Esophagus muscularis mucosa (tissue), 4 donors: ENCODE results near the gene SPON1. TPM values are rescaled to one million over a fixed set of nuclear protein-coding genes. Genes with fewer than 3 reads are reported as not detected.
"Not testable (repeated sequence)": the region's sequence is repeated elsewhere in the genome, so short reads cannot be mapped to it uniquely, and the experiment has no call there.

Source experiments
- DNase-seq: peaks from one replicate; pipeline ENCODE4 v3.0.0-alpha.2; 2017; ENCODE audit errors: extremely low spot score
- H3K27ac ChIP-seq, 4 donors: fragments of 200-600 bp; sonication (generic); replicated peaks in 1 of 4; 1 replicate in 3 of 4; 2 replicates in 1 of 4; pipeline ENCODE4 v1.5.1; 2016 to 2019; ENCODE audit warnings: mild to moderate bottlenecking in 1 of 4
- H3K27me3 ChIP-seq, 4 donors: fragments of 200-600 bp; sonication (generic); one replicate each; pipeline versions ENCODE4 v1.5.1 to v1.6.0; 2016 to 2019
- H3K36me3 ChIP-seq, 4 donors: fragments of 200-600 bp; sonication (generic); one replicate each; pipeline ENCODE4 v1.5.1; 2016 to 2019
- H3K4me1 ChIP-seq, 4 donors: fragments of 200-600 bp; sonication (generic); one replicate each; pipeline ENCODE4 v1.5.1; 2016 to 2019
- H3K4me3 ChIP-seq, 4 donors: fragments of 200-600 bp; sonication (generic); 1 replicate in 2 of 4; 2 replicates in 2 of 4; pipeline ENCODE4 v1.5.1; 2016 to 2019; ENCODE audit warnings: mild to moderate bottlenecking in 4 of 4, moderate library complexity in 1 of 4
- H3K9me3 ChIP-seq, 4 donors: fragments of 200-600 bp; sonication (generic); 1 replicate in 3 of 4; 2 replicates in 1 of 4; pipeline ENCODE4 v1.5.1; 2016 to 2019
- EP300 ChIP-seq: sonication (generic); formaldehyde crosslinking; IDR thresholded peaks from one replicate; pipeline ENCODE4 v1.6.1; 2017; ENCODE audit warnings: antibody characterized with exemption
- POLR2A ChIP-seq: fragments of 450-650 bp; IDR thresholded peaks from one replicate; pipeline ENCODE4 v1.6.1; 2017; ENCODE audit warnings: antibody characterized with exemption, moderate library complexity, mild to moderate bottlenecking, low read depth
- POLR2AphosphoS5 ChIP-seq, 2 donors: sonication (generic); formaldehyde crosslinking; IDR thresholded peaks; one replicate each; pipeline ENCODE4 v1.6.1; 2017; ENCODE audit warnings: antibody characterized with exemption in 2 of 2
- WGBS: methylation state at CpG from one replicate; pipeline ENCODE4 v1.1.5; 2018; 5-methylcytosine and 5-hydroxymethylcytosine counted together
- intact Hi-C: fragments of 100-400 bp; cut with DNase I; formaldehyde crosslinking; loops from one replicate; pipeline ENCODE4 v1.15.1; 2023
- total RNA-seq, 4 donors: library from RNA; depleted of rRNA; stranded (reverse); fragments of >200 nt; gene quantifications; one replicate each; pipeline versions ENCODE4 v1.1.0 to v1.2.1, GENCODE V29; 2016
- TF ChIP-seq, protein P1 (sequence below), 3 experiments: fragments of 200-600 bp in 2 of 3; fragments of 450-650 bp in 1 of 3; sonication (generic) in 2 of 3; IDR thresholded peaks; one replicate each; pipeline ENCODE4 v1.5.1; 2017 to 2019; ENCODE audit warnings: antibody characterized with exemption in 3 of 3, mild to moderate bottlenecking in 2 of 3, moderate library complexity in 1 of 3

The SPON1 gene
- total RNA-seq, 4 donors from 2014 or later: 12.5 to 25.2 (median 19.2) TPM

DNA sequence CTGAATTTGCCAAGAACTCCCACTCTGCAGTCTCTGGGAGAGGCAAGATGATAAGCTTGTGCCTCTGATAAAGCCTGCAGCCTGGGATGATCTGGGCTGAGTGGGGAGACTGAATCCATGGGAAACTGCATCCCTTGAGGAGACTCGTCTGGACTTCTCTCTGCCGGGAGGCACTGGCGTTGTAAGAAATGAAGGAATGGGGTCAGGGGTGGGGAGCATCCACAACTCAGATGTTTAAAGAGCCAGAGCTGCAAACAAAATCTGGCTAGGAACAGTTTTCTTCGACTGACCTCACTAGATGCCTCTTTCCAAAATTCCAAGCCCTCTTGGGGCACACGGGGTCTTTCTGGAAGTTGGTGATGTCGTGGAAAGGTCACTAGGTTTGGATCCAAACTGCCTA lies 64.4 kb downstream of the SPON1 start:
- Histone ChIP-seq H3K27me3 (no peaks in the 10 kb centered on the region), H3K27ac (peak overlapping the region in 1 of 4 donors; percentile 28), H3K36me3 (no peaks in the 10 kb centered on the region), H3K9me3 (no peaks in the 10 kb centered on the region), H3K4me1 (peaks cover 16 to 58% (median 48%) of the 10 kb centered on the region in 4 donors), H3K4me3 (no peak overlapping the region)
- 28% methylated on average over 6 of the region's 6 CpGs for WGBS
- peak; percentile 91 for DNase-seq
- intact Hi-C loops: loop anchor here (5.0 kb wide), 1 partner anchor 45 kb away; no protein-coding TSS in a partner anchor
- TF ChIP-seq POLR2AphosphoS5 (IDR thresholded peaks at IDR 0.05): no peak
- TF ChIP-seq EP300: no peak
- TF ChIP-seq POLR2A: no peak
- TF ChIP-seq, protein P1, sequence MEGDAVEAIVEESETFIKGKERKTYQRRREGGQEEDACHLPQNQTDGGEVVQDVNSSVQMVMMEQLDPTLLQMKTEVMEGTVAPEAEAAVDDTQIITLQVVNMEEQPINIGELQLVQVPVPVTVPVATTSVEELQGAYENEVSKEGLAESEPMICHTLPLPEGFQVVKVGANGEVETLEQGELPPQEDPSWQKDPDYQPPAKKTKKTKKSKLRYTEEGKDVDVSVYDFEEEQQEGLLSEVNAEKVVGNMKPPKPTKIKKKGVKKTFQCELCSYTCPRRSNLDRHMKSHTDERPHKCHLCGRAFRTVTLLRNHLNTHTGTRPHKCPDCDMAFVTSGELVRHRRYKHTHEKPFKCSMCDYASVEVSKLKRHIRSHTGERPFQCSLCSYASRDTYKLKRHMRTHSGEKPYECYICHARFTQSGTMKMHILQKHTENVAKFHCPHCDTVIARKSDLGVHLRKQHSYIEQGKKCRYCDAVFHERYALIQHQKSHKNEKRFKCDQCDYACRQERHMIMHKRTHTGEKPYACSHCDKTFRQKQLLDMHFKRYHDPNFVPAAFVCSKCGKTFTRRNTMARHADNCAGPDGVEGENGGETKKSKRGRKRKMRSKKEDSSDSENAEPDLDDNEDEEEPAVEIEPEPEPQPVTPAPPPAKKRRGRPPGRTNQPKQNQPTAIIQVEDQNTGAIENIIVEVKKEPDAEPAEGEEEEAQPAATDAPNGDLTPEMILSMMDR (IDR thresholded peaks at IDR 0.05): no peak

DNA sequence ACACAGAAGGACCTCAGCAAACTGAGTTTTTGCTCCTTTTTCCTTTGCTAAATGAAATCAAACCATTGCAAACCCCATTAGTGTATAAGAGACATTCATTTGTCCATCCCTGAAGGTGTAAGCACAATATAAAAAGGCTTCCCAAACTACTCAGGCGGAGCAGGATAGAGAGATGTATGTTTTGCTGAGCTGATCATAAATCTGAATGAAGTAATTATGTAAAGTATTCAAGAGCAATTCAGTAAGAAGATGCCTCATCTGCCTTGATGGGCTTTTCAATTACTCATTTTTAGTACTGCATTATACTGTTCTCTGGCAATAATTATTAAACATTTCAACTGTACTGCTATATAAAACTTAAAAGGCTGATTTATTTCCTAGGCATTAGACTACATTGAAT lies 65.0 kb downstream of the SPON1 start:
- TF ChIP-seq EP300: no peak
- TF ChIP-seq POLR2A: no peak
- TF ChIP-seq, protein P1 (IDR thresholded peaks at IDR 0.05): no peak
- TF ChIP-seq POLR2AphosphoS5 (IDR thresholded peaks at IDR 0.05): no peak
- no peaks in the 10 kb centered on the region for H3K9me3 ChIP-seq
- no peak overlapping the region for H3K27ac ChIP-seq
- 75% methylated on average over 1 of the region's 1 CpG for WGBS
- no peak overlapping the region for H3K4me3 ChIP-seq
- H3K36me3 ChIP-seq: no peaks in the 10 kb centered on the region
- intact Hi-C loops: loop anchor here (5.0 kb wide), 1 partner anchor 45 kb away; no protein-coding TSS in a partner anchor
- H3K4me1 ChIP-seq: peaks cover 16 to 58% (median 48%) of the 10 kb centered on the region in 4 donors
- no peaks in the 10 kb centered on the region for H3K27me3 ChIP-seq
- no peak for DNase-seq

DNA sequence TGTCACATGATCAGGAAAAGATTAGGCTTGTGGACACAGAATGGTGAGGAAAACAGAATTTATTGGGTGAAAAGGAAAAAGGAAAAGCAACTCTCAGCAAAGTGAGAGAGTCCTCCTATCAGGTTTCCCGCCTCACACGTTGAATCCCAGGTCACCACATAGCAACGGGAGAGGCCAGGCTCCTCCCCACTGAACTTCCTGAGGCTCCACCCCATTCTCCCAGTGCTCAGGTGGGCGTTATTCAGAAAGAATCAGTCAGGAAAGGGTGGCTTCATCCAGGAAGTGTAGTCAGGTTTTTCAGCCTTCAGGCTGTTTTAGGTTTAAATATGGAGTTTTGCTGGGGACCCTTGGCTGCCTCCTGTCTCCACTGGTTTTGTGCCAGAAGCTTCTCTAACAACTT lies 66.9 kb downstream of the SPON1 start:
- H3K4me1 ChIP-seq: peaks cover 16 to 58% (median 48%) of the 10 kb centered on the region in 4 donors
- peak overlapping the region; percentile 72 to 74 (median 74) for H3K27ac ChIP-seq
- DNase-seq: peak; percentile 47
- no peak overlapping the region for H3K4me3 ChIP-seq
- TF ChIP-seq POLR2AphosphoS5 (IDR thresholded peaks at IDR 0.05) (no peak), POLR2A (no peak), EP300 (no peak)
- TF ChIP-seq, protein P1 (IDR thresholded peaks at IDR 0.05): no peak
- 50% methylated on average over 4 of the region's 4 CpGs for WGBS
- no peaks in the 10 kb centered on the region for H3K9me3 ChIP-seq
- H3K27me3 ChIP-seq: no peaks in the 10 kb centered on the region
- intact Hi-C loops: loop anchor here (5.0 kb wide), 1 partner anchor 47 kb away; no protein-coding TSS in a partner anchor
- H3K36me3 ChIP-seq: no peaks in the 10 kb centered on the region

DNA sequence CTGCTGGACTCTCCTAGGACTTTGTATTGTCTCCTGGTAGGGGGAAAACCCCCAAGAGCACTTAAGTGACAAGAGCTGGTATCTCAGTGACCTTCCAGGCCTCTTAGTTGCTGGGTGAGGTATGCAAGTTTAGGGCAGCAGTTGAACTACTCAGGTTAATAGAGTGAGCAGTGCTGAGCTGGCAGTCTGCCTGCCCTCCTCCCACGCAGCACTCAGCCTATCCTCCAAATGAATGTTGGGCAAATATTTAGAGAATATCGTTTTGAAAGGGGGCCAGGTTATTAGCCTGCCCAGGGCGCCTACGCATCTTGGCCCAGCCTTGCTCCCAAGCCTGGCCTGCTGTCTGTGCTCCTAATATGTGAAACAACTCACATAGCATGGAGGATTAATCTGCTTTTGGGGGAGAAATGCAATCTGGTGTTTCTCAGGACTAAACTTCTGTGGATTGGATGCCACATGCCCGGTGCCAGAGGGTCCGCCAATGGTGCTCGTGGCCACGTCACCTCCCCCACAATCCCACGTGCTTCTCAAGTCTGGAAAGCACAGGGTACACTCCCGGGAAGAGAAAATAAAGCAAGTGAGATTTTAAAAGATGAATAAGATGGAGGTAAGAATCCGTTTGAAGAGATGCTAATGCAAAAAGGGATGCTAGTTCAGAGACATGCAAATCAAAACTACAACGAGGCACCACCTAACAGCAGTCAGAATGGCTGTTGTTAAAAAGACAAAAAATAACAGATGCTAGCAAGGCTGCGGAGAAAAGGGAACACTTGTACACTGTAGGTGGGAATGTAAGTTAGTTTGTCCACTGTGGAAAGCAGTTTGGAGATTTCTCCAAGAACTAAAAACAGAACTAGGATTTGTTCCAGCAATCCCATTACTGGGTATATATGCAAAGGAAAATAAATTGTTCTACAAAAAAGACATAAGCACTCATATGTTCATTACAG lies 67.7 kb downstream of the SPON1 start:
- no peaks in the 10 kb centered on the region for H3K27me3 ChIP-seq
- H3K4me1 ChIP-seq: peaks cover 16 to 58% (median 48%) of the 10 kb centered on the region in 4 donors
- no peaks in the 10 kb centered on the region for H3K9me3 ChIP-seq
- peak overlapping the region; percentile 72 to 74 (median 74) for H3K27ac ChIP-seq
- H3K36me3 ChIP-seq: no peaks in the 10 kb centered on the region
- intact Hi-C loops: loop anchor here (5.0 kb wide), 2 partner anchors 48 to 63 kb away; no protein-coding TSS in a partner anchor
- DNase-seq: peak; percentile 17
- TF ChIP-seq EP300: no peak
- TF ChIP-seq POLR2A: no peak
- peak; percentile 43 to 50 for TF ChIP-seq POLR2AphosphoS5 (IDR thresholded peaks at IDR 0.05)
- TF ChIP-seq, protein P1 (IDR thresholded peaks at IDR 0.05): no peak
- H3K4me3 ChIP-seq: peak overlapping the region in 1 of 4 donors; percentile 20
- WGBS: 29% methylated on average over 13 of the region's 13 CpGs

DNA sequence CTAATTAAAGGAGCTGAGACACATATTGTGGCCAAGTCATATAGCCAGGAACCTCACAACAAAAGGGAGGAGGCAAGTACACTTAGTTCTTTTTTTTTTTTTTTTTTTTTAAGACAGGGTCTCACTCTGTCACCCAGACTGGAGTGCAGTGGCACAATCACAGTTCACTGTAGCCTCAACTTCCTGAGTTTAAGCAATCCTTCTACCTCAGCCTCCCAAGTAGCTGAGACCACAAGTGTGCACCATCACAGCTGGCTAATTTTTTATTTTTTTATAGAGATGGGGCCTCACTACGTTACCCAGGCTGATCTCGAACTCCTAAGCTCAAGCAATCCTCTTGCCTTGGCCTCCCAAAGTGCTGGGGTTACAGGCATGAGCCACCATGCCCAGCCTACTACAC lies 73.0 kb downstream of the SPON1 start:
- WGBS: 80% methylated on average over 2 of the region's 2 CpGs
- DNase-seq, H3K36me3 ChIP-seq, H3K27me3 ChIP-seq, H3K27ac ChIP-seq, H3K4me3 ChIP-seq, intact Hi-C loops, H3K9me3 ChIP-seq: not testable (repeated sequence)
- H3K4me1 ChIP-seq: peaks cover under 1 to 10% (median 3%) of the 10 kb centered on the region in 4 donors
